ENCODE data around the gene CD109.

CD109 gene

DNA sequence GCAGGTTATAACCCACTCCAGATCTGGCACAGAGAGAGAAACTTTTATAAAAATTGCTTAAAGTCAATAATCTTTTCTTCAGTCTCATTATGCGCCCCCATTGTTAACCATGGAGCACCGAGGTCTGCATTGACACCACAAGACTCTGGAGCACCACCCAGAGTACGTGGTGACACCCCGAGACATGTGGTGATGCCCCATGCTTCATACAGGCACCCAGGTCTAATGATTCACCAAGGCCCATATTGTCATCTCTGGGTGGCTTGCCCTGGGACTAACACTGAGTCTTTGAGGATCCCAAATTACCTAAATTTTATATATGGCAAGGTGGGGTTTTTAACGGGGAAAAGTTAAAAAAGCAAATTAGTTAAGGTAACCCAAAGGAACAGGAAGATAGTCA, 31.1 kb downstream of the CD109 start:
- DNase-seq (ENCODE audit: low read depth, low spot score): no peak

DNA sequence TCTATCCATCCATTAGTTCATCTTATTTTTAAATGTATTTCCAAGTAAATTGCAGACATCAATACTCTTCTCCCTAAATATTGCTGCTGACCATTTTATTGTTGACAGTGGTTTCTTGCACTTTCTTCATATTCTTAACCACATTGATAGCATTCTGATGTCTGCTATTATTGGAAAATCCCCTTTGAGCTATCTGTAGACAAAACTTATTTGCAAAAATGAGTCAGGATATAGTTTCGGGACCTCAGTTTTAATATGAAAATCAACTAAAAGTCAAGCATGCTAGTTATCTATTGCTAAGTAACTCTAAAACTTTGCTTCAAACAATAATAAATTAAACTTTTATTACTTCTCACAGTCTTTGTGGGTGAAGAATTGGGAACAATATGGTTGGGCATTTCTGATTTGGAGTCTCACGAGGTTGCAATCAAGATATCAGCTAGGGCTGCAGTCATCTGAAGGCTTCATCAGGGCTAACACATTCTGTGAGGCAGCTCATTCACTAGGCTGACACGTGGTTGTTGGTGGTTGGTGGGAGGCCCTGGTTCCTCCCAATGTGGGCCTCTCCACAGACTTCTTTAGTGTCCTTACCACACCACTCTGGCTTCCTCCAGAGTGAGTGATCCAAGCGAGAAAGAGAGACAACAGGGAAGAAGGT, 32.7 kb downstream of the CD109 start:
- DNase-seq (ENCODE audit: low read depth, low spot score): no peak

DNA sequence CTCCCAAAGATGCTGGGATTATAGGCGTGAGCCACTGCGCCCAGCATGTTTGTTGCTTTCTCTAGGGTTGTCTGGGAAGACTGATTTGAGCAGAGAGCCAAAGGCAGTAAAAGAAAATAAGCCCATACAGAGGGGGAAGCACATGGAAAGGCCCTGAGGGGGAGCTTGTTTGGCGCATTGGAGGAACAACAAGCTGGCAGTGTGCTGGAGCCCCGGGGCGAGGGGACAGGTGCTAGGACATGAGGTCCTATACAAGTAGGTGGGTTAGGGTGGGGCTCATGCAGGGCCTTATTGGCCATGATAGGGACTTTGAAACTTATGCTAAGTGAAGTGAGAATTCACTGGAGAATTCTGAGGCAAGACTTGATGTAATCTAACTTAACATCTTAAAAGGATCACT, 35.3 kb downstream of the CD109 start:
- DNase-seq (ENCODE audit: low read depth, low spot score): peak; percentile 56

DNA sequence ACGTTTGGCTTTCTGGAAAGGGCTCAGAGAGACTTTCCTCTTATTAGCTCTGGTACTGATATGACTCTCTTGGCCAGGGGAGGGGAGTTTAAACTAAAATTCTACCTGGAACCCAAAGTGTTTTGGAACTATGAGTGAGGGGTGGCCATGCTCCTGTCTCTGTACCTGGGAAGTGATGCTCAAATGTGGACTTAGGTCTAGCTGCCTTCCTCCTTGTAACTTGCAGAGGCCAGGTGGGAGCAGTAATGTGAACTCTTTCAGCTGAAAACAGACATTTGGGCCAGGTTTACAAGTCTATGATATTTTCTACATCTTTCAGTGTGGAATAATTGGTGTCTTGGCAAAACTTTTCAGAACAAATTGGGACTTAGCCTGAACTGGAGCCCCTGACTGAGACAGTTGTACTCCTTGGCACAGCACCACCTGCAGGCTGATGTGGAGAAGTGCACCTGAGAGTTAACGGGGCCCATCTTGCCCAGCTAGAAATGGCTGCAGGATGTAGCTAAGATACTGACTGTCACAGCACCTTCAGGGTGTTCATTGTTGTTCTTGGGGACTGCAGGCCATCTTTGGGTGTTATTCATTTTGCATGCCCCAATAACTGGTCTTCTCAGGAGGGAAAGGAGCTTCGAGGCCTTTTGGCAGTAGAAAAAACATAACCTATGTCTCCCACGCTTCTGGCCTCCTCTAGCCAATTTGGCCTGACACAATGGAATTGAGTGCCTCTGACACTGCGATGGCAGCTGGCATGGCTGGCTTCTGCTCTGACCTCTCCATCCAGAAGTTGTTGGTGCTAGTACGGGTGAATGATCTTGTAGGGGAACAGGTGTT, 37.1 kb downstream of the CD109 start:
- peak; percentile 72 for DNase-seq (ENCODE audit: low read depth, low spot score)

DNA sequence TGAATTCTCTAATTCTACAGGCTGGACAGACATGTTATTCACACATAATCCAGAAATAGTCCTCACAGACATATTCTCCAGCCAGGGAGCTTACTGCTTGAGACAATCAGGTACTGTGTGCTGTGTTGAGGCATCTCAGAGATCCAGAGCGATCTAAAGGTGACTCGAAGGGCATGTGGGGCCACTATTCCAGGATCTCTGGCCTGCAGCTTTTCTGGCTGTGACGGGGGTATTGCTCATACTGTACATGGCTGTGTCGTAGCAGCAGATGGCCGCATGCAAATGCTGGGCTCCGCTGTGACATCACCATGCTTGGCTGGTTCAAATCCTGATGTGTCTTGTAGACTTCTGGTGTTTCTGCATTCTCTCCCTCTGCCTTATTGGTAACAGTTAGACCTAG, 37.8 kb downstream of the CD109 start:
- no peak for DNase-seq (ENCODE audit: low read depth, low spot score)

DNA sequence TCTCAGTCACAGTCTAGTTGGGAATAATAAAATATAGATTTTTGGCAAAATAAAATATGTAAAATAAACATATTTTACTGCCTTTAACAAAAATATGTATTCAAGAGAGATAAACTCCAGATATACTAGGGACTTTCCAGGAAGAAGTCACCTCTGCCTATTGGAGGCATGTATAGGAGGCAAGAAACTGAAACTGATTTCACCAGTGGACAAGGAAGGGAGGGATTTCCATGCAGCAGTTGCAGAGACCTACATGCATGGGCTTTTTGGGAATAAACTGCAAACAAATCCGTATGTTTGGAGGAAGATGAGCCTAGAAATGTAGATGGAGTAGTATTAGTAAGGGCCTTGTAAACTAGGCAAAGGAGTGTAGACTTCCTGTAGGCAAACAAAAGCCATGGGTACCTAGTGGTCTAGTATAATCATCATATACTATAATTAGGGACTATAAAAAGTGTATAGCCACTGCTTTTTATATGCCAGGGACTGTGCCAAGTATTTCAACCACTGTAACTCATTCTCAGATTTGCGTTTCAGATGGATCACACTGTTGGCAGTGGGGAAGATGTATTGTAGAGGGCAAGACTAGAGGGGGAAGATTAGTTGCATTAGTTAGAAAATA, 38.9 kb downstream of the CD109 start:
- no peak for DNase-seq (ENCODE audit: low read depth, low spot score)

DNA sequence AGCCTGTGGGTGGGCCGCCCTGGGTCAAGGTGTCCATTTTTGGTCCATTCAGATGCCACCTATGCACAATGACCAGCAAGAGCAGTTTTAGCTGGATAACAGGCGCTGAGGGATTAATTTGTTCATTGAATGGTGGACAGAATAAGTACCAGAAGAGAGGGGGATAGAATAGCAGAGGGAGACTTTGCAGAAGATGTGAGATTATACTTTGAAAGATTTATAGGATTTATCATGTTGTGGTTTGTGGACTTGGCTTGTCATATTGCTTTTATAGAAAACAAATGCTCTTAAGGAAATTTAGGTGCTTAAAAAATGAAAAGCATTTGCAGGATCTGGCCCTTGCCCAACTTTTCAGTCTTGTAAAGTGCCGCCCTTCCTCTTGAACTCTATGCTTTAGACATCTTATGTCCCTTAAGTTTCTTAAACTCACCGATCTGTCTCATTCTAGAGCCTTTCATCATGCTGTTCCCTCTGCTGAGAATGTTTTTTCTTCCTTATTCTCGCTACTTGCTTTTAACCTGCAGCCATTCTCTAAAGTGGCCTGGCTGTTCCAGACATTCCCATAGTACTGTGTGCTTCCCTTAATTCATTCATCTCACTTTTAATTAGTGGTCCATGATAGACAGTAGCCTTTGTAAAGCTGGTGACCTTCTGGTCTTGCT, 42.5 kb downstream of the CD109 start:
- DNase-seq (ENCODE audit: low read depth, low spot score): no peak

DNA sequence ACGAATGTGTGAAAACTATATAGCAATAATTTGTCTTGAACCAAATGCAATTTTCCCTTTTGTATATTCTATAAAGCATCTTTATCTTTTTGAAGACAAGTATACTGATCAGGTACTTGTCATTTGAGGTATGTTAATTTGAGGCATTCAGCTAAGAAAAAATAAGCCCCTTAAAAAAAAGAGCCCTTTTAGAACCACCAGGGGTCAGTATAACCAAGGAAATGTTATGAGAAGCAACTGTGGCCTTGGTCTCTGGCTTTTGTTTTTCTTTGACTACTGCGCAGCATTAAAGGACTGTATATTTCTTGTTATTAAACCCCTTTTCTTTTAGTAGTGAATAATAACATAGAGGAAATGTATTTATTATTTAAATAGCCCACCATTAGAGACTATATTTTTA, 43.1 kb downstream of the CD109 start:
- DNase-seq (ENCODE audit: low read depth, low spot score): peak; percentile 55

DNA sequence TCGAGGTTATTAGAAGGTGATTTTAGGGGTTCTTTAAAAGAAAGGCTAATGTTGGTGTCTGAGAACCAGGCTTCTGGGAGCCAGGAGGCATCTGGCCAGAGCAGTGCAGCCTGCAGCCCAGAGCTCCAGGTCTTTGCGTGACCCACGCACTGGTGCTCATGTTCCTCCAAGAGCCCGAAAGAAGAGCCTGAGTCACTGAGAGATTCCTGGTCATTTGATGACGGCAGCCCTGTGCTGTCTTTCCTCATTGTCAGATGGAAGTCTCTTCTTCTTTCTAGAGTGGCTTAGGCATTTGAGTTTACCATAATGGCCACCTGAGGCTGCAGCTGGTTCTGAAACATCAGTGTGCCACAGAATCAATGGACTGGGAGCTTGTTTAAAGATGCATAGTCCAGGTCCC, 46.4 kb downstream of the CD109 start:
- no peak for DNase-seq (ENCODE audit: low read depth, low spot score)

DNA sequence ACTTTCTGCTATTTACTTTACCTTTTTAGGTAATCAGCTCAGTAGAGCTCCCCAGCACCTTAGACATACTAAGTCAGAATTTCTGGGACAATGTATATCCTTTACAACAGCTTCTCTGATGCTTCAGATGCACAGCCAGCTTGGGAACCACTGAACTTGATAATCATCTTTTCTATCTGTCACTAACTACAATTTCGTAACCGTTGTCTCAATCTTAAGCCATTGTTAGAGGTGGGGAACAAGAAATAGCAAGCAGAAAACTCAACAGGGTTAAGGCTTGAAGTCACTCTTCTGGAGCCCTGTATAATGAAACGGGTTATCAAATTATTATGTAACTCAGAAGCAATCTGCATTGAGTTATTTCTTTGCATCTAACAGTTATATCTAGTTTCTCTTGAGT, 47.1 kb downstream of the CD109 start:
- no peak for DNase-seq (ENCODE audit: low read depth, low spot score)

DNA sequence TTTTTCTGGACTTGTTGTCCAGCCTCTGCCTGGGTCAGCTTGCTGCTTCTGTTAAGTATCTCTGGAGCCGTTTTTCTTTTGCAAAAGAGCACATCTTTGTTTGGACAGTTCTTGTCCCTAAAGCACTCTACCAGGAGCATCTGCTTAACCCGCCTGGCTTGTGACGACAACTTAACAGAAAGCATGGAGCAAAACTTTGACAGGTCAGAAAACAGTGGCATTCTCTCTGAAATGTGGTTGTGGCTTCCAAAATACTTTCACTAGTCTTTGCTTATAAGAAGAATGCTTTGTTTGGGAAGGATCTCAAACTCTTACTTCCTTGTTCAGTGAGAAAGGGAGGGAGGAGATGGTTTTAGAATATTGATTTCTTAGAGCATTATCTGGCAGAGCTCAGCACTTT, 47.6 kb downstream of the CD109 start:
- DNase-seq (ENCODE audit: low read depth, low spot score): no peak

DNA sequence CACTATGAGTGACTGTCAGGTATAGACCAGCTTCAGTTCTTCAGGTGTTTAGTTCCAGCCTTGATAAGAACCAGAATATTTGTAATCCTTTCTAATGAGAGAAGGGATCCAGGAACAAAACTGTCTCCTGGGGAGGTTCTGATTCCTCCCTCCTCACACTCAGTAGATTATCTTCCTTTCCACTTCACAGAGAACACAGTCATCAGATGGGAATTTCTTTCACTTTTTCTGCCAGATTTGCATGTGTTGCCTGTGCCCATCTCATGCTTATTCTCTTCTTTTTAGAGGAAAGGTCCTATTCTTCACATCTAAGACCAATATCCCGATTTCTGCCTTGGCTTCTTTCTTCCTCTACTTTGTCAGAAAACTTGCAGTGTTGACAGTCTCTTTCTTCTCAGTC, 50.8 kb downstream of the CD109 start:
- DNase-seq (ENCODE audit: low read depth, low spot score): no peak

DNA sequence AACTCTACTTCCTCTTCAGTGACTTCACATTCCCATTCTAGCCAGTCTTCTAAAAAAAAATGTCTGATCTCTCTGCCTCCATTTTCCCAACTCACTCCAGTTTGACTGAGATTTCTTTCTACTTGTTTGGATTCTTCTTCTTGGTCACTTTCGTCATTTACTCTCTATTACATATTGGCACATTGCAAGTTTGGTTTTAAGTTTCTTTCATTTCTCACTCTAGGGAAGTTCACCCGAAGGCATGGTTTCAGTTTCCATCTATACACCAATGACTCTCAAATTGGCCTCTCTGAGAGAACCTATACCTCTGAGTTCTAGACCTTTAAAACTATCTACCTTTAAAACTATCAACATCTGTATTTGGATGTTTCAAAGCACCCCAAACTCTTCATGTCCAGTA, 51.3 kb downstream of the CD109 start:
- DNase-seq (ENCODE audit: low read depth, low spot score): no peak

DNA sequence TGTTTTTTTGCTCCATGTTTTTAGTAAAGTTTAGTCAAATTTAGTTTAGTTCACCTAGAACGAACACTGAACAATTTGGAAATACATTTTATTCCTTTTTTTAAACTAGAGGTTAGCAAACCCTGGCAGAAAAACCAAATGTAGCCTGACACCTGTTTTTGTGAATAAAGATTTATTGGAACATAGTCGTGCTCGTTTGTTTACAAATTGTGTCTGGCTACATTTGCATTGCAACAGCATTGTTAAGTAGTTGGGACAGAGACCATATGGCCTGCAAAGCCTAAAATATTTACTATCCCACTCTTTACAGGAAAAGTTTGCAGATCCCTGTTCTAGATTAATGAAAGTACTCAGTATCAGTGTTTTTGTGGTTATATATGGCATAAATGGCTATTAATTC, 56.9 kb downstream of the CD109 start:
- DNase-seq (ENCODE audit: low read depth, low spot score): no peak

DNA sequence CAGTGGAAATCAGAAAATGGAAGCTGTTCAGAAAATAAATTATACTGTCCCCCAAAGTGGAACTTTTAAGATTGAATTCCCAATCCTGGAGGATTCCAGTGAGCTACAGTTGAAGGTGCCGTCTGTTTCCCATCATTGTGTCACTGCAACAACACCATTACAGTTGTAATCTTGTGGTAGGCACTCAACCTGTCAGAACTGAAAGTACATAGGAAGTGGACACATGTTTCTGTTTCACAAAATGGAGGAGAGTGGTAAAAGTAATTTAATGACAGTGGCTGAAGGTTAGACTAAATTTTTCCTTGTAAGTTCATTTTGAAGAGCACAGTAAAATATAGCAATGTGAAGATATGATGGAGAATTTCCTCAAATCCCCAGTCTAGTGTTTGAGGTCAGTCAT, 70.0 kb downstream of the CD109 start:
- no peak for DNase-seq (ENCODE audit: low read depth, low spot score)

DNA sequence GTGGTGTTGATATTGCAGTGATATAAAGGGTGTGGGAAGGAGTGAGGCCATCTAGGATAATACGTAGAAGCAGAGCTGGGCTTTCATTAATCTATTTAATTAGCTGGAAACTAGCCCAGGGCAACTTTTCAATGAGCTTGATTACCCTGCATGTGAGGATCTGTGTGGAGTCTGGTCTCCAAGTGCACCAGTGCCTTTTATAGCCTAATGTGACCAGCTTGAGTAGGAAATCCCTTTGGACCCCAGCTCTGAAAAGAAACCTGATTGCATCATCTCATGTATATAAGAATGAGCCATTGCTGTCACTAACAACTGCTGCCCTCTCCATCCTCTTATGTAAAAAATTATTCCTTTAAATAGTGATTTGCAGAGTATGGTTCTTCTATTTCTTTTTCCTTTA, 72.6 kb downstream of the CD109 start:
- peak; percentile 10 for DNase-seq (ENCODE audit: low read depth, low spot score)

DNA sequence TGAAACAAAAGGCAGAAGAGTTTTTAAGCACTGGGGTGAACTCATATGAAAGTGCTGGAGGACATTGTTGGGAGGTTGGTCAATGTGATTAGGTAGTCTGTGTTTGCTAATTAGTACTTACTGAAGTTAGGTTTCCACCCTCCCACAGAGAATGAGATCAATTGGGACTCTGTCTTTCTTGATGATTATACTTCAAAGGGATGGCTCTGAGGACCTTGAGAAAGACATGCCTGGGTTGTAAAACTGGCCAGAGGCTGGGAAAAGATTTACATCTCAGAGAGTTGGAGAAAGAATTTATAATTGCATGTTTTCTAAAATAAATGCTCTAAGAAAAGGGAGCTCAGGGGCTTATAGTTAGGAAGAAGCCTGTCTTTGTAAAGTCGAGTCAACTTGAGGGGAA, 74.0 kb downstream of the CD109 start:
- DNase-seq (ENCODE audit: low read depth, low spot score): peak; percentile 62

DNA sequence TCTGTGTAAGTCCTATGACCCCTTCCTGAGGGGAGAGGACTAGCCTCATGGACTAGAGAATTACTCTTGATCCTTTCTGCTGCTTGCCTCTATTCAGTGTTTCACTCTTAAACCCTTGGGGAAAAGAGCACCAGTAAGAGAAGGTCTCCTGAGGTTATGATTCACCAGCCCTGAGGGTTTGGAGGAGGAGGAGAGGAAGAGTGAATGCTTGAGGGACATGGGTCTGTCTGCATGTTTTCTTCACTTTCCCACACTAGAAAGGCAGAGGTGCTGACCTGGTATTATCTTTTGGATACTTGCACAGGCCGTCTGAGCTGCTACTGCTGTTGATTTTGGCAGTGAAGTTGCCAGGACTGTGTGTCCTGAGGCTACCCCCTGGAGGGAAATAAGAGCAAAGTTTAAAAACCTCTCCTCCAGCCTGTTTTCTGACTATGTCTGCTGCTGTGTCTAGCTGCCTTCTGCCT, 78.3 kb downstream of the CD109 start:
- peak; percentile 65 for DNase-seq (ENCODE audit: low read depth, low spot score)

DNA sequence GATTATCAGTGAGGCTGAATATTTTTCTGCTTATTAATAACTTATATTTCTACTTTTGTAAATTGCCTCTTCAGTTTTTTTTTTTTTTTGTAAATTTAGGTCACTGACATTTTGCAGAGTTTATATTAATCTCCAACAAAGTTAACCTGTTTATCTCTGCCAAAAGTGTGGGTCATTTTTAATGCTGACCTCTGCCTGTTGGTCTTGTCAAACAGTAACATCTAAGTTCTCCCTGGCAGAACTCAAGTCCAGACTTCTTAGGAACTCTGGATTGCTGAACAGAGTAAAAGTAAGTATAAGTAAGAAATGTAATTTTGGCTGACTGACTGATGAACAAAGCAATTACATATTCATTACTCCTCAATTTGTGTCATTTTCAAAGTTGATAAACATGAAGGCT, 83.9 kb downstream of the CD109 start:
- no peak for DNase-seq (ENCODE audit: low read depth, low spot score)

DNA sequence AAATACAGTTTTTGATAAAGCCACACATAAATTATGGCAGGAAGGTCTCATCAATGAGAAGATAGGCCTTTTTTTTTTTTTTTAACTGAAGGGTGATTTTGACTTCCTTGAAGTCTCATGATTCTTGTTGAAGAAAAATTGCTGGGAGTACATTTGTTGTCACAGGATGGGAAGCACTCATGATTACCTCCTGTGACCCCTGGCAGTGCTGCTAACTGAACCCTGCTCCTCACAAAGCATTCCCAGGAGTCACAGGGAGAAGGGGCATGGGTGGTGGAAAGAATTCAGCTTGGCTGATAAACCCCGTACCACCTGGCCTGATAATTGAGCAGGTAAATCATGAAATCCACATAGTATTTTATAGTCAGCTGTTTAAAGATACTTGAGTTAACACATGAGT, 86.9 kb downstream of the CD109 start:
- DNase-seq (ENCODE audit: low read depth, low spot score): no peak

DNA sequence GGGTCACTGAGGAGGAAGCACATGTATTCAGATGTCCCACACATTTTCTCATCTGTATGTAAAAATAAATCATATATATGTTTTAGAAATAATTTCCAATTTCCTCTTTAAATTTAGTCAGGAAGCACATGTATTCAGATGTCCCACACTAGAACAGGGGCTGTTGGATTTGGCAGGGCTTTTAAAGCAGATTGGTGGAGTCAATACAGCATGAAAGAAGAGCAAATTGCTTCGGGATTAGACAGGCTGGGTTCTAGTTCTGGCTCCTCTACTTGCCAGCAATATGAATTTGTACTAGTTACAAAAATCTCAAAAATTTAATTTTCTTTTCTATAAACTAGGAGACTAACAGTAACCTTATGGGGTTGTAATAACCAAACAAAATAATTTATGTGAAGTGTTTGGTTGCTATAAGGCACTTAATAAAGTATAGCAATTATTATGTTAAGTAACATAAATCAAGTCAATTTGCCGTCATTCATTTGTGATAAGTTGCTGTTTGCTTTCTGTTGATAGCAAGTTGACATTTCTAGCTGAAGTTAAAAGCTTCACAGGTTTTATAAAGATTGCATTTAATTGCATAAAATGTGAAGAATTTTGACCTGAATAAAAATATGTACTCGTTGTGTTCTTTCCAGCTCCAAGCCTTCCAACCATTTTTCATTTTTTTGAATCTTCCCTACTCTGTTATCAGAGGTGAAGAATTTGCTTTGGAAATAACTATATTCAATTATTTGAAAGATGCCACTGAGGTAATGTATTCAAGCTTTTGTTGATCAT, 88.9 kb downstream of the CD109 start:
- DNase-seq (ENCODE audit: low read depth, low spot score): no peak

DNA sequence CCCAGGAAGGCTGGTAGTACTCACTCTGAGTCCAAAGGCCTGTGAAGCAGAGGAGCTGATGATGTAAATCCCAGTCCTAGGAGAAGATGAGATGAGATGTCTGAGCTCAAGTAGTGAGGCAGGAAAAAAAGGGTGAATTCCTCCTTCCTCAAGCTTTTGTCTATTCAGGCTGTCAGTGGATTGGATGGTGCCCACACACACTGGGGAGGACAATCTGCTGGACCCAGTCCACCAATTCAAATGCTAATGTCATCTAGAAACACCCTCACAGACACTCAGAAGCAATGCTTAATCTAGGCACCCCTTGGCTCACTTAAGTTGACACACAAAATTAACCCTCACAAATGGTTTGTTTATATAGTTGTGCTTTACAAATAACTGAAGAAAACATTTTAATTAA, 94.6 kb downstream of the CD109 start:
- DNase-seq (ENCODE audit: low read depth, low spot score): peak; percentile 31
